Stimulated activated CD8-positive, alpha-beta memory T cell treated with anti-CD3 and anti-CD28 coated beads, Interleukin-4, amount 100 ng/mL, for 48 hours (primary cell): ENCODE results near the gene IL22RA2.

Experiments used
- DNase-seq: peaks from one replicate; pipeline ENCODE4 v3.0.0-alpha.2; 2020

The IL22RA2 gene

DNA sequence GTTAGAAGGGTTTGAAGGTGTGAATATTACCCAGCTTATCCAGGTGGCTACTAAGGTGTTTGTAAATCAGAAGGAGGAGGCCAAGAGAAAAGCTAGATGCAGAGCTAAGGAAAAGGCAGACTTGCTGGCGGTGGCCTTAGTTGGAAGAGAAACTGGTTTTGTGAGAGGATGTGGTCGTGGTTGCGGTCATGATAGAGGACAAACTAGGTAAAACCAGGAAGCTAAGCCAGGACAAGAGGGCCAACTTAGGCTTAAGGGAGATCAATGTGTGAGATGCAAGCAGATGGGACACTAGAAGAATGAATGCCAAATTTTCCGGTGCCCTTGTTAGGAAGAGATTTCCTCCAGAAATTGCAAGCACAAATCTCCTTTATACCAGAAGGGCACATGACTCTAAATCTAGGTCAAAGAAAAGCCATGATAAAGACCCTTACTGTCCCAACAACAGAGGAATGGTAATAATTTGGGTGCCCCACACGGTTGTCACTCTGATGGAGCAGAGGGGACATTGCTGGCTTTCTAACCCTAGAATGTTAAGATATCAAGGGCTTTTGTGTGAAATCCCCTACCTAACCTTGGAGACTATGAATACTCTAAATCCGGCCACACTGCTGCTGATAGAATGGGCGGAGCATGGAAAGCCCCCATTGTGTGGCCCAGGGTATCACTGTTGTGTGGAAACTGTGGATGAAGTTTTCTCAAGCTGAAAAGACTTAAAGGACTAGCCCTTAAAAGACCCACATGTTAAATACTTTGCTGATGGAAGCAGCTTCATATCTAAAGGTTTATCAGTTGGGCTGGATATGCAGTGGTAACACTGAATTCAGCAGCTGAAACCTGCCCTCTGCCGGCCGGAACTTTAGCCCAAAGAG, 7.8 kb downstream of the IL22RA2 start:
- DNase-seq, result peak; percentile 40

DNA sequence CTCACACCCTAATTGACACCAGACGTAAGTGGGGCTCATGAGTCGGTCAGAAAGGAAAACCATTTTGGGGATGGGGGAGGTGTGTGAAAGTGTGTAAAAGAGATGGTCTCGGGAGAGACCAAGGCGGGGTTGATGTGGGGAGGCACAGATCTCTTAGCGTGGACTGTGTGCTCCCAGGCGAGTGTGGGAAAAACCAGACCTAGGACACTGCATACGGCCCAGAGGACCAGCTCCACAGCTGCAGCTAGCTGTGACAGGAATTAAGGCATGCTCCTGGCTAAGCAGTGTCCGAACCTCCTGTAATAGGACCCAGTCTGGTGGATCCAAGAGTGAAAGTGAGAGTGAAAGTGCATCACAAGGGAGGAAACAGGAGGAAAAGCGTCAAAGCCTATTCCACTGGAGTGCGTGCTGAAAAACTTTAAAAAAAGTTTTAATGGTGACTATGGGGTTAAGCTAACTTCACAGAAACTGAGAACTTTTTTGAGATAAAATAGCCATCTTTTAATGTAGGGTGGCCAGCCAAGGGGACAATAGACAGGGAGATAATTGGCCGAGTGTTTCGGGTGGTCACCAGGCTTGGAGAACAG, 9.6 kb downstream of the IL22RA2 start:
- DNase-seq, result no peak

DNA sequence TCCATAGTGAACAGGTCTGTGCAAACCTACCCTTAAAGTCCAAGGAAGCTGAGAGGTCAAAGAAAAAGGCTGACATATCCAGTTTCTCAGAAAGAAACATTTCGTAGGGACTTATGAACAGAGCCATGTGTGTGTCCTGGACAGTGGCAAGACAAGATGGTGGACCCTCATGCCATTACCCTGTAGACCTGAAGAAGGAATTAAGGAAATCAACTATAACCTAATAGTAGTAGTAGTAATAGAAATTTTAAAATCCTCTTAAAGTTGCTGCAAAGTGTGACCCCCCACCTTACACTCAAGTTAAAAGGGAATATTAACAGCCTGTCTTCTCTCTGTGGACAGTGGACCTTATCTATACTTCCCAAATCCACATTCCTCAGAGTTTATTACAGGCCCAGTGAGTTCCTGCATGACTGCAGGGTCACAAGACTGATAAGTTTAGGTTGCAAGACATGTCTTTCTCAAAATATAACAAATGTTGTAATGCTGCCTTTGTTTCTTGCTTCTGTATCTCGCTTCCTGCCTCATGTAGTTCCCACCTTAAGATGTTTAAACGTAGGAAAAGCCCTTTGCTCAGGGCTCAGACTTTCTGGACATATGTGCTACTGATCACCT, 10.6 kb downstream of the IL22RA2 start:
- no peak for DNase-seq

DNA sequence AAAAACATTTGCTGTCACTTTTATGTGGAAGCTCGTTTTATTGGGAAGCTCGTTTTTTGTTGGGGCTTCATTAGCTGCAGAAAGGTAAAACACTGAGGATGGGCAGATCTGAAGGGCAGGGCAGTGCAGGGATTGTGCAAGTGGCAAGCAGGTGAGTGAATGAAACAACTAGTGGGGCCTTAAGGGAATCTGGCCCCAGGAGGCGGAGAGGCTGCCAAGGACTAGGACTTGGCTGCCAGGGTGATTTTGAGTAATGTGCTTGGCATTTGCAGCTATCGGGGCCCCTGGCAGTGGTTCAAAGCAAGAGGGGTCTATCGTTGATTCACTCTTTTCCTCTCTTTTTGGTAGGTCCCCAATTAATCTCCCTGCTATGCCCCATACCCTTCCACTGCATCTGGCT, 11.5 kb downstream of the IL22RA2 start:
- DNase-seq, result no peak

DNA sequence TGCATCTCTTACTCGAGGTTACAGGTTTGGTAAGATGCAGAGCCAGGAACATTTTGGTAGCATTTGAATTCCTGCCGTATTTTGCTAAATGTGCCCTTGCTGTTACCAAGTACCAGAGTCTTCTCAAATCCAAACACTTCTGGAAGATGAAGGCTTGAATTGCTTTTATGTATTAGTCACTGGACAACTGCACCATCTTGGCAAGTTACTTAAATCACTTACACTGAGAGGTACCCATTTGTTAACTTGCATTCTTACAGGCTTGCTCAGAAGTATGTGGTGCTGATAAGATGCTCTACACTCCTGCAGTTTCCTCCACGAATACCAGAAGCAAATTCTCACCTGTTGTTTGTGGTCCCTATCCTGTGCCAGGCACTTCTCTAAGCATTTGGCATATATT, 12.7 kb downstream of the IL22RA2 start:
- DNase-seq, result no peak

DNA sequence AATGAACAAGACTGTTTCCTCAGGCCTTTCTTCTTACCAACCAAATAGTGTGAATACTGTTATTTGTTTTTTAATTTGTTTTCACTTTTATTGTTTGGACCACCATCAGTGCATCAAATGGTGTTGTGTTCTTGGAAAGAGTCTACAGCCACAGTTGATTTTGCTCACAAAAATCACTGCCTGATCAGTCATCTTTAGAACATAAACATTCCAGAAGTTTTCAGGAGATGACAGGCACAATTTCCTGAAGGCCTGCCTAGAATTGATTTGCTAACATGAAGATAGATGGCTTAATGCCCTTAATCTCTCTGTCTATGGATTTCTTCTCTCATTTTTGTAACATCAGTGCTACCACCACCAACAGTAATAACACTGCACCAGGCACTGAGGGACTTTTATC, 13.5 kb downstream of the IL22RA2 start:
- DNase-seq, result no peak

DNA sequence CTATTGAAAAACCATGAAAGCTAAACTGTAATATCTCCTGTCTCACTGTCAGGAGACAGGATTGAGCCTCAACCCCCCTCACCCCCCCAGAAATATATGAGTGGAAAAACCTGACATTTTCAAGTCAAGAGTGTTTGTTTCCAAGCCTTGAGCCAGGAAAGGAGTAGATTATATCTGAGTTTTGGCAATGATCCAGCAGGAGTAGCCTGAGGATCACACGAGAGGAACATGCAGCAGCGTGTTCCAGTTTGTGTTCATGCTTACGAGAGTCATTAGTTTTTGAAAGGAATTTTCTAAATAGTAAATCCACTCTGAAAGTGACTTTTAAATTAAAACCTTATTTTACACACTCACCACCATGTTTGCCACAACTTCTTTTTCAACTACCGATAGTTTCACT, 15.8 kb downstream of the IL22RA2 start:
- no peak for DNase-seq

DNA sequence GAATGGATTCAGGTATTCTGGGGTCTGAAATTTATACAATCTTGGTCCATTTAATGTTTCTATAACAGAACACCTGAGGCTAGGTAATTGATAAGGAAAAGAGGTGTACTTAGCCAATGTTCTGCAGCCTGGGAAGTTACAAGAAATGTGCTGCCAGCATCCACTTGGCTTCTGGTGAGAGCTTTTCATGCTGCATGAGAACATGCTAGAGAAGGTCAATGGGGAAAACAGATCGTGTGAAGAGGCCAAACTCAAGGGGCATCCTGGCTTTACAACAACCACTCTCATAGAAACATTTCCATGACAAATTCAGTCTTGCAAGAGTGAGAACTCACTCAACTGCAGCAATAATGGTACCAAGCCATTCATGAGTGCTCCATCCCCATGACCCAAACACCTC, 16.8 kb downstream of the IL22RA2 start:
- DNase-seq, result no peak

DNA sequence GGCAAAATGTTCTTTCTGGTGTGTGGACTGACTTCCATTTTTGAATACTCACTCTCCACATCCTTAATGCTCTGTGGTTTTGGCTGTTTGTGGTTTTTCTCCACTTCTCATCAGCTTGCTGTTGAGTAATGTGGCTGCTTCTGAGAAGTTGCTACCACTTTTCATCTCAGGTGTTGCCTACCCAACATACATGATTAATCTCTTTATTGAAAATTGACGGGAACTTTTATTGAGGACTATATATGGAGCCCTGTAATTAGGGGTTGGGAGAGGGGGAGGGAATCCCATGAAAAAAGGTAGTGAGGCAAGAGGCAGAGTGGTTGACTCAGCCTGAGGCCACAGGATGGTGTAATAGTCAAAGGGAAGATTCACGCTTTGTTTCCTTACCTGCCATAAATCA, 17.6 kb downstream of the IL22RA2 start:
- DNase-seq, result no peak

DNA sequence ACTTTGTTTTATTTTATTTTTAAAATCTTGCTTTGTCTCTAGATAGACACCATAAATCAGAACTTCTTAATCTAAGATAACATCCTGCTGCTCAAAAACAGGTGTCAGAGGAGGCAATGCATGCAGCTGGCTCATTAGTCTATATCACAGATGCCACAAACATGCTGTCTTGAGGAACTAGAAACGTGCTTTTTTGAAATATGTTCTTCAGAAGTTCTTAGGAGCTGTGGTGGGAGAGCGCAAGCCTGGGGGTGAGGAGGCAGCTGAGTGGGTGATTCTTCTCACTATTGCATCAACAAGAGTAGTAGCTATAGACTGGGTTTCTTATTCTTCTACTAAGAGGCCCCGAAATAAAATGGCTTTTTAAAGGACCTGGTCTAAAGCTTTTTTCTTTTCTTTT, 23.4 kb downstream of the IL22RA2 start:
- no peak for DNase-seq

DNA sequence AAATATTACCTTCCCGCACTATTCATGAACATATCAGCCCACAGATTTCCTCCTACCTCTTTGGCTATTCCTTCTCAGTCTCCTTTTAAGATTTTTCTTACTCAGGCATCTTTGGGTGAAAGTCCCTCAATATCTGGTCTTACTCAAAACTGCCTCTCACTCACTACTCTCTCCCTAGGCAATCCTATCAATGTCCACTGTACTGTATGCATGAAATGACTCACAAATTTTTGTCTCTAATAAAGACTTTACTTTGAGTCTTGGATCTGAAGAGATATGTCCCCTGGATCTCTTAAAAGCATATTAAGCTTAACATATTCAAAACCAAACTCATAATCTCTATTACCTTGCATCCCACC, 24.4 kb downstream of the IL22RA2 start:
- no peak for DNase-seq

DNA sequence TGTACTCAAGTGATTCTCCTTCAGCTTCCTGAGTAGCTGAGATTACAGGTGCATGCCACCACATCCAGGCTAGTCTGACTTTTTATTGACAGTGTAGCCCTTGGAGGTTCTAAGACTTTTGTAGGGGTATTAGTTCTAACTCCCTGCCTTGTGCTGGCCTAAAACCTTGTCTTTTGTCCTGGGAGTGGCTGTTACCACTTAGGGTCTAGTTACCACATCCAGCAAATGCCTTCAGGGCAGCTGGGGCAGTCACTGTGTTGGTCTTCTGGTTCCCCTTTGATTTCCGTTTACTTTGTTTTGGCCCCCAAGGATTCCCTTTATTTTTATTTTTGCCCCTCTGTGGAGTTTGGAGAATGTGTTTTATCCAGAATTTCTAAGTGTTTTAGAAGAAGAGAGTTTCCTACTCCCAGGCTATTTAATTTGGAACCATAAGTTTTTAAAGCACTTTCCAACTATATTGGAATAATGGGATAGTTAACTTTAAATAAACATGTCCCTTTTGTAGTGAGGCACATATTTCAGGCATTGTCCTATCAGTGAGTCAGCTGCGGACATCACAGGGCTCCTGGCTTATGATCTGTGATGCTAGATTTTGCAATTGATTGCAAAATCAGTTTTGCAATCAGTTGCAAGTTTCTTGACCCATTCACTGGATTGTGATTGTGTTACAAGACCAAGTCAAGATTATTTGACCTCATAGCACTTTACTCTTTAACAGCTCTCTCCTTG, 25.0 kb downstream of the IL22RA2 start:
- no peak for DNase-seq

DNA sequence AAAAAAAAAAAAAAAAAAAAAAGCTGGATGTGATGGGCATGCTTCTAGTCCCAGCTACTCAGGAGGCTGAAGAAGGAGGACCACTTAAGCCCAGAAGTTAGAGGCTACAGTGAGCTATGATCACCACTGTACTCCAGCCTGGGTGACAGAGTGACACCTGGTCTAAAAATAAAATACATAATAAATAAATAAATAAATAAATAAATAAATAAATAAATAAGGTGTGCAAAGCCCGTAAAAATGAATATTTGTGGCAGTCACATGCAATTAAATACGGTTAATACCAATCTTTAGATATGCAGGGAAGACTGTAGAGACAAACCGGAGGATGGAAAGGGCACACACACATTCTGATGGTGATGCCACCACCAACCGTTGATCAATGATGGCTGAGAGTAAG, 26.2 kb downstream of the IL22RA2 start:
- no peak for DNase-seq

DNA sequence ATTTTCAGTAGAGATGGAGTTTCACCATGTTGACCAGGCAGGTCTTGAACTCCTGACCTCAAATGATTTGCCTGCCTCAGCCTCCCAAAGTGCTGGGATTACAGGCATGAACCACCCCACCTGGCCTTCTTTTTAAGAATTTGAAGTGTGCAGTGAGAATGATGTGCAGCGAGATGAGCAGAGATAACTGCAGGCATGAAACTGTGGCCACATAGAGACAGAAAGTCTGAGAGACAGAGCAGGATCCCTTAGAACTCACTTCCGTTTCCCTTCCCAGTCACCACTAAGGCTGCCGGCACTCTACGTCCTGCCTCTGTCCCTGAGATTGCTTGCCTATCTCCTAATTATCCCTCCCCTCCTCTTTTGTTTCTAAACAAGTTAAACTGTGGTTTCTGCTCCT, 27.2 kb downstream of the IL22RA2 start:
- no peak for DNase-seq

DNA sequence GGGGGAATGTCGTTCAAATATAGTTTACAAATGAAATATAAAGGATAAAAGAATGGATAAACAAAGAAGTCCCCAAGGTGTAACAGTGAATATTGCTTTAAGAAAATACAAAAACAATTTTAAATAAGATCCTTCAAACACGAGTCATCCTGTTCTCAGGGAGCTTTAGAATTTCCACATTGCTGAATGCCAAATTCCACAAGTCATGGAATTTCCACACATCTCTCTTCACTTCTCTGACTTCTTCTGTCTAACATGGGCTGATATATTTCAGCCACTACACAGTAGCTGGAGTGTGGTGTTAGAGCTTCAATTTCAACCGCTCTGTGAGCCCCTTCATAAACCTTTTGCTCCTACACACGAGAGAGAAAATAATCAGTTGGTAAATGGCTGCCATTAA, 28.0 kb downstream of the IL22RA2 start:
- no peak for DNase-seq

DNA sequence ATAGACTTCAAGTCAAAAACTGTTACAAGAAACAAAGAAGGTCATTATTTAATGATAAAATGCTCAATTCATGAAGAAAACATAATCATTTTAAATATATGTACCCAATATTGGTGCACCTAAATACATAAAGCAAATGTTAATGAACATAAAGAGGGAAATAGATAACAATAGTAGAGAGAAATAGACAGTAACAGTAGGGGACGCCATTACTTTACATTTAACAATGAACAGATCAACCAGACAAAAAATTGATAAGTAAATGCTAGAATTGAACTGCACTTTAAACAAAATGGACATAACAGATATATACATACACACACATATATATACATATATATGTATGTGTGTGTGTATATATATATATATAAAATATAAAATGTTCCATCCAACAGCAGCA, 37.4 kb downstream of the IL22RA2 start:
- DNase-seq, result no peak

DNA sequence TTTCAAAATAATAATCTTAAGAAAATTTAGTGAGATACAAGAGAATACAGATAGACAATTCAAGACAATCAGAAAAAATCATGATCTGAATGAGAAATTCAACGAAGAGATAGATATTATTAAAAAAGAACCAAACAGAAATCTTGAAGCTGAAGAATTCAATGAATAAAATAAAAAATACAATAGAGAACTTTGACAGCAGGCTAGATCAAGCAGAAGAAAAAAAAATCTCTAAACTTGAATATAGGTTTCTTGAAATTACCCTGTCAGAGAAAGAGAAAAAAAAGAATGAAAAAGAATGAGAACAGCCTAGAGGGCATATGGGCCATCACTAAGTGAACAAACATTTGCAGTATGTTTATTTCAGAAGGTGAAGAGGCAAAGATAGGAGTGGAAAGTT, 39.0 kb downstream of the IL22RA2 start:
- no peak for DNase-seq

DNA sequence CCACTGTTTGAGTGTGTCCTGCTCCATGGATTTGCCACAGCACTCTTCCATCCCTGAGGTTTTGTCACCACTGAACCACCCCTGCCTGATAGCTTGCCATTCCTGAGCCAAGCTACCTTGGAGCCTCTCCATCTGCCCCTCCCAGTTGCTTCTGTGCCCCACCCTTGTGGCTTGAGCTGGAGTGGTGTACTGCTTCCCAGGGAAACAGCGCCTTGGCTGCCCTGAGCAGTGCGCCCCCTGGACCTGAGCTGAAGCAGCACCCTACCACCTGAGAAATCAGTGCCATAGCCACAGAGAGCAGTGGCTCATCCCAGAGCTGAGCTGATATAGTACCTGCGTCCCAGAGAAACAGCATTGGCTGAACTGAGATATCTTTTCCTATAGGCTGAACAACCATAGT, 40.3 kb downstream of the IL22RA2 start:
- no peak for DNase-seq

DNA sequence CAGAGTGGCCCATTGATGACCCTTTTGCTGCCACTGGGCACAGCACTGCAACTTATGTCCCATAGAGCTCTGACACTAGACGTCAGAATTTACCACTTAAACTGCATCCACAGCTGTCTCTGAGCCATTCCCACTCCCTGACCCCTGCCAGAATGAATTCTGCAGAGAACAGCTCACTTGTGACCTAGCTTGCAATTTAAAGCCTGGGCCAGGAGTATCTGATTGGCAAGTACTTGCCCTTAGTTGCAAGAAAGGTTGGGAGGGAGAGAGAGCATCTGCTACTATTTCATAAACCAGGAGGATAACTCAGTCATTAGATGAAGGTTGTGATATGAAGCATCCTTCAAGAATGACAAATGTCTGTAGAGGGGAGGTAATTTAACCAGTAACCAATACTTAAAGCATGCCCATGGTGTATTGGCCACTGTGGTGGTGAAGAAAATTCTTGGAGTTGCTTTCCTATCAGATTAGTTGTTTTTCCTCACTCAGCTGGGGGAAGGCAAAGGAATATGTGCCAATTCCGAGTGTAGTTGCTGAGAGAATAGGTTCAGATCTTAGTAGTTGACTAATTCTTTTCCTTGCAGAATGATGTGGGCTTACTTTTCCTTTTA, 46.5 kb downstream of the IL22RA2 start:
- no peak for DNase-seq

DNA sequence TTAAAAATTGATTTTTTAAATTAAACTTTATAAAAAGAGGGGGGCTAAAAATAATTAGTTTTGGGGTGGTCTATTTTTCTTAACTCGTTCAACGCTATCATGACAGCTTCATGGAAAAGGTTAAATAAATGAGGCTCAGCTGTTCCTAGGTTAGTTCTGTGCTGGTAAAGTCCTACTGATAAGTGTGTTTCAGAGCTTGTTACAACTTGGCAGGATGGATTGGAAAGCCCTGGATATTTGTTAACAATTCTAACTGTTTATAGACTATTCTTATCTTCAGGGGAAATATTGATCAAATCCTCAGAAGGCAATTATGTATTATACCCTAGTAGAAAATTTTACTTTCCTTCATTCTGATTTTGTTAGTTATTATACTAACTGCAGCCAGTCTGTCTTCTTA, 50.4 kb downstream of the IL22RA2 start:
- no peak for DNase-seq

DNA sequence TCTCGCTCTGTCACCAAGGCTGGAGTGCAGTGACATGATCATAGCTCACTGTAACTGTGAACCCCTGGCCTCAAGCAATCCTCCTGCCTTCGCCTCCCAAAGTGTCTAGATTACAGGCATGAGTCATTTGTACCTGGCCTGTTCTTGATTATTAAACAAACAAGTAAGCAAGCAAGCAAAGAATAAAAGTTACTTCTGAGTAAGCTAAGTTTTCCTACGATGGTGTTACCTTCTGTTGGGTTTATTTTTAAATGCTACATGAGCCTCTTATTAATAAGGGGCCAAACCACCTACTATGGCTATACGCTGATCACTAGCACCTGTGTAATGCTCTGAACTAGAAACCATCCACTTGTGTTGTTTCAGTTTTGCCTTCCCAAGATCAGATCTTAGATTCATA, 50.8 kb downstream of the IL22RA2 start:
- no peak for DNase-seq

DNA sequence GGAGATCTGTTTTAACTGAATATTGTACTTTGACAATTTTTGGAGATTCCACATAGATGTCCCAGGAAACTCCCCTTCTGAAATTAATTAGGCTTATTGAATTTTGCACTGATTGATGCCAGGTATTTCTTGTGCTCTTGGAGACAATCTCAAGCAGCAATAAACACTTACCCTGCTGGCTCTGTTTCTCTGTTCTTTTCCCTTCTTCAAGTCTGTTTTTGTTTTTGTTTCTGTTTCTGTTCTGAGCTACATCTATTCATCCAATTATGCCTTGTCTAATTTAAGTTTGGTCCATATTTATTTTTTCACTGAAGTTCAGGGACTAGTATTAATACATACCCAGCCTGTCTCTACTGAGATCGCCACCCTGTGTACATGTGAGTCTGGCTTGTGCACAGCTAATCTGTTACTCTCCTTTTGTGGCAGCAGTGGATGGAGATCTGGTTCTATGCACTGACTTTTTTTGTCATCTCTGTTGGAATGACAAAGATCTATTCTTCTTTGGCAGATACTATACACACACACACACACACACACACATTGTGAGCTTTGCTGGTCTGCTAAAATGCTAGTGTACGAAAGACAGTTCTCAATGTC, 51.9 kb downstream of the IL22RA2 start:
- no peak for DNase-seq

DNA sequence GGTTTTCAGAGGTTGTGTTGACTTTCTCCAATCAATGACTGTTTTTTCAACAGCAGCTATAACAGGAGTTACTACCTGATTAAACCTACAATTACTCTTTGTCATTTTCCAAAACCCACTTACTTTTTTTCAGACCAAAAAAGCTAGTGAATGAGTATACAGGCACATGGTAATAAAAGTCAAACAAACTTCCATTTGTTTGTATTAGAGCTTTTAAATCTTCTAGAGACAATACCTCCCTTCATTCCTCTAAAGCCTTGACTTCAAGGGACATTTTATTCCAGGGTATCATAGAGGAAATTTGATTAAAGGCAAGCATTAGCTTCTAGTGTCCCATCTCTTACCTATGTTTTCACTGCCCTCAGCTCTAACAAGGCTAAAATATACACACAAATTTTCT, 52.7 kb downstream of the IL22RA2 start:
- no peak for DNase-seq
